ENCODE results near the gene TYMP. TPM values are rescaled to one million over a fixed set of nuclear protein-coding genes. Genes with fewer than 3 reads are reported as not detected.
A peak's percentile ranks its signal among the peaks of the same experiment; 100 is the strongest.

The TYMP gene
- total and polyA plus RNA-seq, 2 donors (not counting 1 experiment from before 2014, with no cell fraction given) = 43.6 to 45.1 TPM

GRCh38 chr22:50567721-50568252 is 38.0 kb upstream of the TYMP start:
- TF ChIP-seq EZH2 (IDR thresholded peaks at IDR 0.05; ENCODE audit: borderline replicate concordance, insufficient read depth, low read depth, low read length, poor library complexity, severe bottlenecking) = no peak
- TF ChIP-seq, protein P1, sequence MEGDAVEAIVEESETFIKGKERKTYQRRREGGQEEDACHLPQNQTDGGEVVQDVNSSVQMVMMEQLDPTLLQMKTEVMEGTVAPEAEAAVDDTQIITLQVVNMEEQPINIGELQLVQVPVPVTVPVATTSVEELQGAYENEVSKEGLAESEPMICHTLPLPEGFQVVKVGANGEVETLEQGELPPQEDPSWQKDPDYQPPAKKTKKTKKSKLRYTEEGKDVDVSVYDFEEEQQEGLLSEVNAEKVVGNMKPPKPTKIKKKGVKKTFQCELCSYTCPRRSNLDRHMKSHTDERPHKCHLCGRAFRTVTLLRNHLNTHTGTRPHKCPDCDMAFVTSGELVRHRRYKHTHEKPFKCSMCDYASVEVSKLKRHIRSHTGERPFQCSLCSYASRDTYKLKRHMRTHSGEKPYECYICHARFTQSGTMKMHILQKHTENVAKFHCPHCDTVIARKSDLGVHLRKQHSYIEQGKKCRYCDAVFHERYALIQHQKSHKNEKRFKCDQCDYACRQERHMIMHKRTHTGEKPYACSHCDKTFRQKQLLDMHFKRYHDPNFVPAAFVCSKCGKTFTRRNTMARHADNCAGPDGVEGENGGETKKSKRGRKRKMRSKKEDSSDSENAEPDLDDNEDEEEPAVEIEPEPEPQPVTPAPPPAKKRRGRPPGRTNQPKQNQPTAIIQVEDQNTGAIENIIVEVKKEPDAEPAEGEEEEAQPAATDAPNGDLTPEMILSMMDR (IDR thresholded peaks at IDR 0.05) = no peak
- H3K4me3 ChIP-seq (ENCODE audit: control extremely low read depth in 1 of 5, extremely low read depth in 1 of 5, insufficient read depth in 1 of 5, low read depth in 2 of 5, low read length in 4 of 5) = no peak overlapping the region
- peaks cover 0 to 19% of the 10 kb centered on the region in 2 experiments for H3K36me3 ChIP-seq (replicated peaks in 1 of 2; ENCODE audit: control extremely low read depth in 1 of 2, control insufficient read depth in 1 of 2, extremely low read depth in 1 of 2, insufficient read depth in 2 of 2, low read length in 1 of 2)
- H3K4me2 ChIP-seq (replicated peaks; ENCODE audit: low read depth, low read length, poor library complexity, severe bottlenecking) = no peak overlapping the region
- CTCF ChIA-PET = no interaction called here
- Mint-ChIP-seq H3K27ac (no peak overlapping the region), H3K4me1 (peaks cover 23% of the 10 kb centered on the region), H3K4me3 (no peak overlapping the region), H3K9me3 (ENCODE audit: insufficient read depth) (no peaks in the 10 kb centered on the region), H3K27me3 (no peaks in the 10 kb centered on the region)
- no peaks in the 10 kb centered on the region for H3K27me3 ChIP-seq (replicated peaks in 1 of 4; ENCODE audit: control extremely low read depth in 1 of 4, control insufficient read depth in 3 of 4, insufficient read depth in 4 of 4, low read length in 3 of 4)
- H3K9me3 ChIP-seq (ENCODE audit: control extremely low read depth in 1 of 3, control insufficient read depth in 2 of 3, insufficient read depth in 1 of 3, low read length in 2 of 3) = no peaks in the 10 kb centered on the region
- no peak overlapping the region for H2AFZ ChIP-seq (ENCODE audit: insufficient read depth, low read depth, low read length, poor library complexity, severe bottlenecking)
- no peak for DNase-seq
- no peaks in the 10 kb centered on the region for H4K20me1 ChIP-seq (ENCODE audit: control insufficient read depth, insufficient read depth, low read length, poor library complexity, severe bottlenecking)
- no peaks in the 10 kb centered on the region for H3K79me2 ChIP-seq (ENCODE audit: control insufficient read depth, insufficient read depth, low read length)
- intact Hi-C loops (cut with micrococcal nuclease) = no loop called here
- 95% methylated on average over 5 of the region's 7 CpGs for WGBS (ENCODE audit: insufficient coverage)
- H3K27ac ChIP-seq (ENCODE audit: low read length in 2 of 2) = no peak overlapping the region
- POLR2A ChIA-PET = interaction anchor here (0.6 kb wide), 1 partner anchor 205 kb away, joined by 3 read pairs; no protein-coding TSS in a partner anchor
- peaks cover 5 to 20% of the 10 kb centered on the region in 2 donors for H3K4me1 ChIP-seq (ENCODE audit: control insufficient read depth in 2 of 2, insufficient read depth in 2 of 2, low read length in 2 of 2)
- ATAC-seq (ENCODE audit: low read depth) = no peak
- no peak overlapping the region for H3K9ac ChIP-seq (ENCODE audit: low read length)

- no peak overlapping the region for H3K4me3 ChIP-seq (ENCODE audit: control extremely low read depth in 1 of 5, extremely low read depth in 1 of 5, insufficient read depth in 1 of 5, low read depth in 2 of 5, low read length in 4 of 5)
- WGBS (ENCODE audit: insufficient coverage) = 96% methylated on average over 11 of the region's 11 CpGs
- intact Hi-C loops (cut with micrococcal nuclease) = no loop called here
- TF ChIP-seq, protein P1 (IDR thresholded peaks at IDR 0.05) = no peak
- no peak for TF ChIP-seq EZH2 (IDR thresholded peaks at IDR 0.05; ENCODE audit: borderline replicate concordance, insufficient read depth, low read depth, low read length, poor library complexity, severe bottlenecking)
- ChIA-PET POLR2A (interaction anchor here (0.6 to 4.0 kb wide), 5 partner anchors 9 to 297 kb away, joined by 3 to 32 read pairs (median 3); partner anchors contain the start of genes SCO2 and TYMP), CTCF (interaction anchor here (0.5 to 3.1 kb wide), 9 partner anchors 9 to 312 kb away, joined by 4 to 54 read pairs (median 6); partner anchors contain the start of genes CHKB, HDAC10 and SCO2)
- peaks cover 5 to 9% of the 10 kb centered on the region in 2 donors for H3K4me1 ChIP-seq (ENCODE audit: control insufficient read depth in 2 of 2, insufficient read depth in 2 of 2, low read length in 2 of 2)
- no peaks in the 10 kb centered on the region for H3K79me2 ChIP-seq (ENCODE audit: control insufficient read depth, insufficient read depth, low read length)
- H3K9ac ChIP-seq (ENCODE audit: low read length) = no peak overlapping the region
- H4K20me1 ChIP-seq (ENCODE audit: control insufficient read depth, insufficient read depth, low read length, poor library complexity, severe bottlenecking) = no peaks in the 10 kb centered on the region
- H3K27me3 ChIP-seq (replicated peaks in 1 of 4; ENCODE audit: control extremely low read depth in 1 of 4, control insufficient read depth in 3 of 4, insufficient read depth in 4 of 4, low read length in 3 of 4) = no peaks in the 10 kb centered on the region
- H3K27ac ChIP-seq (ENCODE audit: low read length in 2 of 2) = no peak overlapping the region
- H3K27me3 Mint-ChIP-seq = no peaks in the 10 kb centered on the region
- H3K9me3 Mint-ChIP-seq (ENCODE audit: insufficient read depth) = no peaks in the 10 kb centered on the region
- no peak overlapping the region for H3K4me2 ChIP-seq (replicated peaks; ENCODE audit: low read depth, low read length, poor library complexity, severe bottlenecking)
- peak overlapping the region; percentile 53 for H3K4me3 Mint-ChIP-seq
- ATAC-seq (ENCODE audit: low read depth) = no peak
- peaks cover 16% of the 10 kb centered on the region for H3K4me1 Mint-ChIP-seq
- no peak overlapping the region for H3K27ac Mint-ChIP-seq
- no peaks in the 10 kb centered on the region for H3K9me3 ChIP-seq (ENCODE audit: control extremely low read depth in 1 of 3, control insufficient read depth in 2 of 3, insufficient read depth in 1 of 3, low read length in 2 of 3)
- H2AFZ ChIP-seq (ENCODE audit: insufficient read depth, low read depth, low read length, poor library complexity, severe bottlenecking) = no peak overlapping the region
- H3K36me3 ChIP-seq (replicated peaks in 1 of 2; ENCODE audit: control extremely low read depth in 1 of 2, control insufficient read depth in 1 of 2, extremely low read depth in 1 of 2, insufficient read depth in 2 of 2, low read length in 1 of 2) = peaks cover 0 to under 1% of the 10 kb centered on the region in 2 experiments
- DNase-seq = no peak
Observed at GRCh38 chr22:50564289-50564688, 34.5 kb upstream of the TYMP start.

Data from B cell (primary cell).